ENCODE results near the gene PDE8B. TPM values are rescaled to one million over a fixed set of nuclear protein-coding genes. Genes with fewer than 3 reads are reported as not detected.

Gene PDE8B
- total RNA-seq, 1 donor from 2014 or later = 2.6 TPM

DNA sequence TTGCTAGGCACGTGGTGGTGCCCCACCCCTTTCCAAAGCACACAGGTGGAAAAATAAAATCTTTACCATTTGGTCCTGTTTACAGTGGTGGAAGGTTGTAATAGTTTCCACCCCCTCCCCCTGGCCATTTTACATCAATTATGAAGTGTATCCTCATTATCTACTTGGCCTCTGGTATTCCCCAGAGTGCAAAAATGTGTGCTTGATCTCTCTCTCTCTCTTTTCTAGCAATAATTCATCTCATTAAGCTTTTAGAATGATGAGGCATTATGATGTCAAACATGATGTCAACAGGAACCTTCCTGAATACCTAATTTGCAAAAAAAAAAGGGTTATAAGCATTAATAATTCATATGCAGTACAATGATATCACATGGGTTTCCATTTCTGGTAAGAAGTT is 3.1 kb downstream of the PDE8B start:
- peaks cover 54% of the 10 kb centered on the region for H3K27me3 Mint-ChIP-seq
- no peaks in the 10 kb centered on the region for H3K36me3 Mint-ChIP-seq (ENCODE audit: insufficient read depth)
- peaks cover 7% of the 10 kb centered on the region for H3K4me1 Mint-ChIP-seq (ENCODE audit: low read depth)

DNA sequence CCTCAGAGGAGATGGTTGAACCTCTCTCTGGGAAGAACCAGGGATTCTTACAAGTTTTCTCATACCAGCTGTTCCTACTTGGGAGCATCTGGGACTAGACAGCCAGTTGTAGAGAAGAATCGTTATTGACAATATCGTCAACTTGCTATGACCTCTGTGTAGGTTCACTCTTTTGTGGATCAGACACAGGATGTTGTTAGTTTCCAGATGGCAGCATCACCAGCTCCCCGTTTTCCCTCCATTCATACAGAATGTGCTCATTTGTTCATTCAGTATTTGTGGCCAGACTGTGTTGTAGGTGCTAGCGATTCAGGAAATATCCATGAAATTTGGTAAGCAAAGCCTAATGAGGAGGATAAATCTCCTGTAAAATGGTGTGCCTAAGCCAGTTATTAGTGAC is 3.7 kb downstream of the PDE8B start:
- no peak overlapping the region for H3K4me3 Mint-ChIP-seq (ENCODE audit: low read depth)
- DNase-seq (ENCODE audit: low spot score, unreplicated experiment) = no peak
- no peaks in the 10 kb centered on the region for H3K36me3 Mint-ChIP-seq (ENCODE audit: insufficient read depth)
- peaks cover 49% of the 10 kb centered on the region for H3K27me3 Mint-ChIP-seq
- no peak overlapping the region for H3K27ac Mint-ChIP-seq
- peaks cover 7% of the 10 kb centered on the region for H3K4me1 Mint-ChIP-seq (ENCODE audit: low read depth)
- H3K9me3 Mint-ChIP-seq (ENCODE audit: low read depth) = no peaks in the 10 kb centered on the region
- TF ChIP-seq, protein P1, sequence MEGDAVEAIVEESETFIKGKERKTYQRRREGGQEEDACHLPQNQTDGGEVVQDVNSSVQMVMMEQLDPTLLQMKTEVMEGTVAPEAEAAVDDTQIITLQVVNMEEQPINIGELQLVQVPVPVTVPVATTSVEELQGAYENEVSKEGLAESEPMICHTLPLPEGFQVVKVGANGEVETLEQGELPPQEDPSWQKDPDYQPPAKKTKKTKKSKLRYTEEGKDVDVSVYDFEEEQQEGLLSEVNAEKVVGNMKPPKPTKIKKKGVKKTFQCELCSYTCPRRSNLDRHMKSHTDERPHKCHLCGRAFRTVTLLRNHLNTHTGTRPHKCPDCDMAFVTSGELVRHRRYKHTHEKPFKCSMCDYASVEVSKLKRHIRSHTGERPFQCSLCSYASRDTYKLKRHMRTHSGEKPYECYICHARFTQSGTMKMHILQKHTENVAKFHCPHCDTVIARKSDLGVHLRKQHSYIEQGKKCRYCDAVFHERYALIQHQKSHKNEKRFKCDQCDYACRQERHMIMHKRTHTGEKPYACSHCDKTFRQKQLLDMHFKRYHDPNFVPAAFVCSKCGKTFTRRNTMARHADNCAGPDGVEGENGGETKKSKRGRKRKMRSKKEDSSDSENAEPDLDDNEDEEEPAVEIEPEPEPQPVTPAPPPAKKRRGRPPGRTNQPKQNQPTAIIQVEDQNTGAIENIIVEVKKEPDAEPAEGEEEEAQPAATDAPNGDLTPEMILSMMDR (IDR thresholded peaks at IDR 0.05; ENCODE audit: unreplicated experiment) = no peak

More for the DNA sequence above, 3.1 kb downstream of the PDE8B start:
- TF ChIP-seq, protein P1 (IDR thresholded peaks at IDR 0.05; ENCODE audit: unreplicated experiment) = no peak
- no peak for DNase-seq (ENCODE audit: low spot score, unreplicated experiment)
- Mint-ChIP-seq H3K27ac (no peak overlapping the region), H3K4me3 (ENCODE audit: low read depth) (no peak overlapping the region), H3K9me3 (ENCODE audit: low read depth) (no peaks in the 10 kb centered on the region)

DNA sequence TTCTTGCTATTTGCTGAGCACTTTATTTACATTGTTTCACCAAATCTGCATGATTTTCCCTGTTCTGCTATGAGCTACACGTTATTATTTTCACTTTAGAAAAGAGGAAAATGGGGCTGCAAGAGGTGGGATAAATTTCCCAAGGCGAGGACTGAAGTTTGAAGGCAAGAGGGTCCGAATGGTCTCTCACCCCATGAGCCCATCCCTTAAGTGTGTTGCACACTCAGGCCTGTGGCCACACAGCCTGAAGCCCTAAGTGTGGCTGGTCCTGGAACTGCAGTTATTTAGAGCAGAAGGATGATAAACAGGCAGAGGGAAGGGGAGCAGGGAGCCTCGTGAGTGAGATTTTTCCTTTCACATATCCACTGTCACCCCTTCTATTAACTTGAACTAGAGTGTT is 7.8 kb downstream of the PDE8B start:
- H3K36me3 Mint-ChIP-seq (ENCODE audit: insufficient read depth) = no peaks in the 10 kb centered on the region
- no peak overlapping the region for H3K4me3 Mint-ChIP-seq (ENCODE audit: low read depth)
- no peak for DNase-seq (ENCODE audit: low spot score, unreplicated experiment)
- H3K4me1 Mint-ChIP-seq (ENCODE audit: low read depth) = peaks cover 9% of the 10 kb centered on the region
- H3K27me3 Mint-ChIP-seq = peaks cover 17% of the 10 kb centered on the region
- no peak overlapping the region for H3K27ac Mint-ChIP-seq
- no peaks in the 10 kb centered on the region for H3K9me3 Mint-ChIP-seq (ENCODE audit: low read depth)
- TF ChIP-seq, protein P1 (IDR thresholded peaks at IDR 0.05; ENCODE audit: unreplicated experiment) = peak; percentile 47

DNA sequence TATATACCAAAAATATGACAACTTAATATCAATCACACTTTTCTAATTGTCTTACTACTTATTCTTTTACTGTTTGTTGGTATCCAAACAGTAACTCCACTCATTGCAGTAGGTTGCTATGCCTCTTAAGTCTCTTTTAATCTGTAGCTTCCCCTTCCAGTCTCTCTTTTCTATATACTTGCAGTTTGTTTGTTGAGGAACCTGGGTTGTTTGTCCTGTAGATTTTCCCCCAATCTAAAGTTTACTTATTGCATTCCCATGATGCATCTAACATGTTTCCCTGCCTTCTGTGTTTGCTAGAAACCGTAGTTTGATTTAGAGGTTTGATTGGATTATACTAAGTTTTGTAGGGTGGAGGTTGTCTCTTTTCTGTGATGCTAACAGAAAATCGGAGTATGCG is 10.6 kb downstream of the PDE8B start:
- no peak for DNase-seq (ENCODE audit: low spot score, unreplicated experiment)
- TF ChIP-seq, protein P1 (IDR thresholded peaks at IDR 0.05; ENCODE audit: unreplicated experiment) = no peak
- H3K27me3 Mint-ChIP-seq = no peaks in the 10 kb centered on the region
- H3K9me3 Mint-ChIP-seq (ENCODE audit: low read depth) = peaks cover 7% of the 10 kb centered on the region
- H3K36me3 Mint-ChIP-seq (ENCODE audit: insufficient read depth) = peaks cover 2% of the 10 kb centered on the region
- H3K4me3 Mint-ChIP-seq (ENCODE audit: low read depth) = no peak overlapping the region
- no peak overlapping the region for H3K27ac Mint-ChIP-seq
- peaks cover 13% of the 10 kb centered on the region for H3K4me1 Mint-ChIP-seq (ENCODE audit: low read depth)

DNA sequence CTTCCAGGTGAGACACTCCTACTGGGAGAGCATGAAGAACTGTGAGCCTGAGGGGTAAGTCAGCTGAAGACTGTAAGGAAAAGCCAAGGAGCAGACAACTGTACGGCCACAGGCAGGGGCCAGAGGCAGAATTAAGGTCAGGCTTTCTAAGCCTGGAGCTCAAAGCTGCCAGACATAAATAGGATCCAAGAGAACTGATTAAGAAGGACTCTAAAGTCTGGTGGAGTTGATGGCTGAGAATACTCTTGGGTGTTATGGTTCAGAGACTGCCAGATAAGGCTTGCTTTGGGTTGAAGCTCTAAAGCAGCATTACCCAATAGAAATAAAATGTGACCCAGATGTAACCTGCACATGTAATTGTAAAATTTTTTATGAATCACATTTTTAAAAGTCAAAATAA is 12.2 kb downstream of the PDE8B start:
- no peak for DNase-seq (ENCODE audit: low spot score, unreplicated experiment)
- Mint-ChIP-seq H3K9me3 (ENCODE audit: low read depth) (peaks cover 7% of the 10 kb centered on the region), H3K4me3 (ENCODE audit: low read depth) (no peak overlapping the region), H3K36me3 (ENCODE audit: insufficient read depth) (peaks cover 2% of the 10 kb centered on the region), H3K27ac (no peak overlapping the region), H3K4me1 (ENCODE audit: low read depth) (peaks cover 13% of the 10 kb centered on the region), H3K27me3 (no peaks in the 10 kb centered on the region)
- TF ChIP-seq, protein P1 (IDR thresholded peaks at IDR 0.05; ENCODE audit: unreplicated experiment) = no peak
